Coronary artery (tissue), 2 donors: ENCODE measurements around the gene SFTPB.

Experiments used
- DNase-seq: peaks from one replicate; pipeline ENCODE4 v3.0.0-alpha.2; 2017; ENCODE audit warnings: low spot score
- H3K27ac ChIP-seq, 2 donors: fragments of 200-600 bp; sonication (generic); one replicate each; pipeline ENCODE4 v1.5.1; 2016 to 2019
- H3K4me3 ChIP-seq: fragments of 200-600 bp; sonication (generic); 2 replicates; pipeline ENCODE4 v1.5.1; 2016; ENCODE audit warnings: mild to moderate bottlenecking, moderate library complexity
- TF ChIP-seq, protein P1 (sequence below): fragments of 200-600 bp; sonication (generic); IDR thresholded peaks from one replicate; pipeline ENCODE4 v1.5.1; 2019; ENCODE audit warnings: antibody characterized with exemption

Gene SFTPB

GRCh38 chr2:85702172-85702571 lies 34.2 kb upstream of the SFTPB start:
- no peak overlapping the region for H3K27ac ChIP-seq
- DNase-seq = no peak

DNA sequence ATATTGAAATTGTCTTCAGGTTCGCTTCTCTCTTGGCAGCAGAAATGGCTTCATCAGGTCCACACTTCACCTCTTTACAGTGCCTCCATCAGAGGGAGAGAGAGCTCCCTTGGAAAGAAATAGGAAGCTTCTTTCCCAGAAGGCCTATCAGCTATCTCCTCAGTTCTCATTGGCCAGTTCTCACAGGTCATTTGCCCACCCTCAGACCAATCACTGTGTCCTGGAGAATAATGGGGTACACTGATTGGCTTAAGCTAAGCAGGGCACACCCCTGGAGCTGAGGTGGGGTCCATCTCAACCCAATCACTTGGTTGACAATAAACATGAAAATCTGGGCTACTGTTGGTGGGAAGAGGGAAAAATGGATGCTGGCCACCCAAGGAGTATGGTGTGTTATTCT lies 31.3 kb upstream of the SFTPB start:
- Histone ChIP-seq H3K27ac (no peak overlapping the region), H3K4me3 (no peak overlapping the region)
- no peak for DNase-seq
- TF ChIP-seq, protein P1, sequence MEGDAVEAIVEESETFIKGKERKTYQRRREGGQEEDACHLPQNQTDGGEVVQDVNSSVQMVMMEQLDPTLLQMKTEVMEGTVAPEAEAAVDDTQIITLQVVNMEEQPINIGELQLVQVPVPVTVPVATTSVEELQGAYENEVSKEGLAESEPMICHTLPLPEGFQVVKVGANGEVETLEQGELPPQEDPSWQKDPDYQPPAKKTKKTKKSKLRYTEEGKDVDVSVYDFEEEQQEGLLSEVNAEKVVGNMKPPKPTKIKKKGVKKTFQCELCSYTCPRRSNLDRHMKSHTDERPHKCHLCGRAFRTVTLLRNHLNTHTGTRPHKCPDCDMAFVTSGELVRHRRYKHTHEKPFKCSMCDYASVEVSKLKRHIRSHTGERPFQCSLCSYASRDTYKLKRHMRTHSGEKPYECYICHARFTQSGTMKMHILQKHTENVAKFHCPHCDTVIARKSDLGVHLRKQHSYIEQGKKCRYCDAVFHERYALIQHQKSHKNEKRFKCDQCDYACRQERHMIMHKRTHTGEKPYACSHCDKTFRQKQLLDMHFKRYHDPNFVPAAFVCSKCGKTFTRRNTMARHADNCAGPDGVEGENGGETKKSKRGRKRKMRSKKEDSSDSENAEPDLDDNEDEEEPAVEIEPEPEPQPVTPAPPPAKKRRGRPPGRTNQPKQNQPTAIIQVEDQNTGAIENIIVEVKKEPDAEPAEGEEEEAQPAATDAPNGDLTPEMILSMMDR = no peak

More at GRCh38 chr2:85702172-85702571, 34.2 kb upstream of the SFTPB start:
- TF ChIP-seq, protein P1 = no peak
- no peak overlapping the region for H3K4me3 ChIP-seq

DNA sequence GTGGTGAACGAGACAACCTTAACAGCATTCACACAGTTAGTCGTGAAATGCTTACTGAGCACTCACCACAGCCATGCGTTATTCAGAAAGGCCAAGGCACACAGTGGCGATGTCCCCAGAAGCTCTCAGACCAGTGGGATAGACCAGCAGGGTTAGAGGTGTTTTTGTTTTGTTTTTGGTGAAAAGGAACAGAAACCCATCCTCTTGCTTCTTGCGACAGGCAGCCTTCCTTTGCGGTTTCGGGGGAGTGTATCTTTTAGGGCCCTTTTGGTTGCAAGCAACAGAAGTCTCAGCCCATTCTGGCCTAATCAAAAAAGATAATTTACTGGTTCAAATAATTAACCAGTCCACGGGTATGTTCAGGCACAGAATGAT lies 30.9 kb upstream of the SFTPB start:
- TF ChIP-seq, protein P1 = no peak
- H3K27ac ChIP-seq = no peak overlapping the region
- no peak for DNase-seq
- no peak overlapping the region for H3K4me3 ChIP-seq

DNA sequence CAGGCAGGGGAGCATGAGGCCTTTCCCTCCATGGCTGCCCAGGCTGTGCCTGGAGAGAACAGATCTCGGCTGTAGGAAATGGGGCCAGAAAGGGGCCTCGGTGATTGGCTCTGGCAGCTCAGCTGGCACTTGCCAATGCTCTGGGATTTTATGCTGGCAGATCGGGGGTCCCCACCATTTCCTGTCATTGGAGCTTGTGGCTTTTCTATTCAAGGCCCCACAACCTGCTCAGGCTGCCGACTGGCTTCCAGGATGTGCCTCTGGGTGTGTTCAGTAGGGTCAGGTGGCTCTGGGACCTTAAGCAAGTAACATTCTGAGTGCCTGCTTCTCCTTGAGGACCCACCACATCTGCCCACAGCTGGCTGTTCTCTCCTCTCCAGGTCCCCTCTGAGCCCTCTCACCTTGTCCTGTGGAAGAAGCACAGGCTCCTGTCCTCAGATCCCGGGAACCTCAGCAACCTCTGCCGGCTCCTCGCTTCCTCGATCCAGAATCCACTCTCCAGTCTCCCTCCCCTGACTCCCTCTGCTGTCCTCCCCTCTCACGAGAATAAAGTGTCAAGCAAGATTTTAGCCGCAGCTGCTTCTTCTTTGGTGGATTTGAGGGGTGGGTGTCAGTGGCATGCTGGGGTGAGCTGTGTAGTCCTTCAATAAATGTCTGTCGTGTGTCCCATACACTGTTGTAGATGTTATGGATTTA lies 30.3 kb upstream of the SFTPB start:
- TF ChIP-seq, protein P1 = no peak
- H3K27ac ChIP-seq = no peak overlapping the region
- no peak for DNase-seq
- H3K4me3 ChIP-seq = no peak overlapping the region

DNA sequence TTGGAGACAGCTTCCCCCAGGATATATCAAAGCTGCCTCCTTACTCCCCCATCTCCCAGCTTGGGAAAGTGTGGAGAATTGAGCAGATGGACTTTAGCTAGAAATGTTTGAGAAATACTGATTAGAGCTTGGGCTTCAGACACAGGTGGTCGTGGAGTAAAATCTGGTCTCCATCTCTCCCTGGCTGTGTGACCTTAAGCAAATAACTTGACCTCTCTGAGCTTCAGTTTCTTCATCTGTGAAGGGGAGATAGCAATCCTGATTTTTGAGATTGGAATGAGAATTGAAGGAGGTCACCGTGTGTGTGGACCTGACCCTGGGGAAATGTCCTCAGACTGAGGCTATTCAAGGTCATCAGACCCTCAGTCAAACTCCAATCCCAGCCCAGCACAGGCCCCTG lies 29.7 kb upstream of the SFTPB start:
- H3K27ac ChIP-seq = no peak overlapping the region
- no peak for DNase-seq
- no peak overlapping the region for H3K4me3 ChIP-seq
- TF ChIP-seq, protein P1 = no peak

- Histone ChIP-seq H3K27ac (no peak overlapping the region), H3K4me3 (no peak overlapping the region)
- no peak for DNase-seq
- TF ChIP-seq, protein P1 = no peak
These were observed 29.1 kb upstream of the SFTPB start for GRCh38 chr2:85697096-85697495.
